ENCODE results near the gene MANEA. TPM values are rescaled to one million over a fixed set of nuclear protein-coding genes. Genes with fewer than 3 reads are reported as not detected.
A peak's percentile ranks its signal among the peaks of the same experiment; 100 is the strongest.

MANEA gene
- total and polyA plus RNA-seq, 2 of the 13 experiments (the other 11 are each of a cell fraction or from before 2014, with no cell fraction given): 10.0 to 10.9 TPM

DNA sequence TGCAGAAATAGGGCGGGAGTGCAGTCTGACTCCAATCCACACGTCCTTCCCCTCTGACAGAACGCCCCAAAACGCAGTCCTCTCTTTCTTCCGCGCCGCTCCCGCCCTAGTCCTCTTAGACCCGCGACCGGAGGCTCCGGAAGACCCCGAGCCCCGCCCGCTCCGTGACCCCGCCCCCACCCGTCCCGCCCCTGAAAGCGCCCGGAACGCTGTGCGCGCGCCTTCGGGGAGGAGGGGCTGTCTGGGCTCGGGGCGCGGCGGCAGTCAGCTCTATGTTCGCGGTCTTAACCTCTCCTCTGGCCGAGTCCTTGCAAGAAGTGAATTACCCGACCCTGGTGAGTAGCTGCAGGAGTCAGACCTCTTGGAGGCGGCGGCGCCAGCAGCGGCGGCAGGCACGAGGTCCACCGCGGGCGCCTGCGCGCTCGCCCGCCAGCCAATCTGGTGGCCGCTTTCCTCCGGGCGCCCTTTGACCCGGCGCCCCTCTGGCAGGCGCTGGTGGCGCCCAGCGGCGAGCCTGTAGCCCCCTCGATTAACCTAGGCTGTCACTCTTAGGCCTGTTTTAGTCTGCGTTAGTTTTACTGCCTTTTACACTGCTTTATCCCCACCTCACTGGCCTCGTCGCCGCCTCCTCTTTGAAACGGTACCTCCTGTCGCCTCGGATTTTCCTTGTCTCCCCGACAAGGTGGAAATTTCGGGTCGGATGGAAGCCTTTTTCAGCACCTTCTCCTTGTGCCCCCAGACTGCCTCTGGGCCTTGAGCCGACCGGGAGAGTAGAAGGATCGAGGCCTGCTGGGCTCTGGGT lies at the start of gene MANEA (continued):
- TF ChIP-seq, protein P1, sequence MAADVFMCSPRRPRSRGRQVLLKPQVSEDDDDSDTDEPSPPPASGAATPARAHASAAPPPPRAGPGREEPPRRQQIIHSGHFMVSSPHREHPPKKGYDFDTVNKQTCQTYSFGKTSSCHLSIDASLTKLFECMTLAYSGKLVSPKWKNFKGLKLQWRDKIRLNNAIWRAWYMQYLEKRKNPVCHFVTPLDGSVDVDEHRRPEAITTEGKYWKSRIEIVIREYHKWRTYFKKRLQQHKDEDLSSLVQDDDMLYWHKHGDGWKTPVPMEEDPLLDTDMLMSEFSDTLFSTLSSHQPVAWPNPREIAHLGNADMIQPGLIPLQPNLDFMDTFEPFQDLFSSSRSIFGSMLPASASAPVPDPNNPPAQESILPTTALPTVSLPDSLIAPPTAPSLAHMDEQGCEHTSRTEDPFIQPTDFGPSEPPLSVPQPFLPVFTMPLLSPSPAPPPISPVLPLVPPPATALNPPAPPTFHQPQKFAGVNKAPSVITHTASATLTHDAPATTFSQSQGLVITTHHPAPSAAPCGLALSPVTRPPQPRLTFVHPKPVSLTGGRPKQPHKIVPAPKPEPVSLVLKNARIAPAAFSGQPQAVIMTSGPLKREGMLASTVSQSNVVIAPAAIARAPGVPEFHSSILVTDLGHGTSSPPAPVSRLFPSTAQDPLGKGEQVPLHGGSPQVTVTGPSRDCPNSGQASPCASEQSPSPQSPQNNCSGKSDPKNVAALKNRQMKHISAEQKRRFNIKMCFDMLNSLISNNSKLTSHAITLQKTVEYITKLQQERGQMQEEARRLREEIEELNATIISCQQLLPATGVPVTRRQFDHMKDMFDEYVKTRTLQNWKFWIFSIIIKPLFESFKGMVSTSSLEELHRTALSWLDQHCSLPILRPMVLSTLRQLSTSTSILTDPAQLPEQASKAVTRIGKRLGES (CRISPR knock-in tag; IDR thresholded peaks at IDR 0.05; ENCODE audit: borderline replicate concordance): no peak
- TF ChIP-seq YEATS2 (CRISPR knock-in tag; IDR thresholded peaks at IDR 0.05; ENCODE audit: borderline replicate concordance): no peak
- no peak for TF ChIP-seq RARG (CRISPR knock-in tag; IDR thresholded peaks at IDR 0.05; ENCODE audit: low read depth)
- TF ChIP-seq, protein P2, sequence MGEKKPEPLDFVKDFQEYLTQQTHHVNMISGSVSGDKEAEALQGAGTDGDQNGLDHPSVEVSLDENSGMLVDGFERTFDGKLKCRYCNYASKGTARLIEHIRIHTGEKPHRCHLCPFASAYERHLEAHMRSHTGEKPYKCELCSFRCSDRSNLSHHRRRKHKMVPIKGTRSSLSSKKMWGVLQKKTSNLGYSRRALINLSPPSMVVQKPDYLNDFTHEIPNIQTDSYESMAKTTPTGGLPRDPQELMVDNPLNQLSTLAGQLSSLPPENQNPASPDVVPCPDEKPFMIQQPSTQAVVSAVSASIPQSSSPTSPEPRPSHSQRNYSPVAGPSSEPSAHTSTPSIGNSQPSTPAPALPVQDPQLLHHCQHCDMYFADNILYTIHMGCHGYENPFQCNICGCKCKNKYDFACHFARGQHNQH (CRISPR knock-in tag; IDR thresholded peaks at IDR 0.05): no peak
- TF ChIP-seq ZNF44 (CRISPR knock-in tag; IDR thresholded peaks at IDR 0.05): peak; percentile 53; the same call in 1 of the 2 replicates
- peak; percentile 98 for TF ChIP-seq NR2C2 (CRISPR knock-in tag; IDR thresholded peaks at IDR 0.05; ENCODE audit: borderline replicate concordance)
- no peak for TF ChIP-seq ZKSCAN5 (CRISPR knock-in tag; IDR thresholded peaks at IDR 0.05)
- no peak for TF ChIP-seq ZNF367 (CRISPR knock-in tag; IDR thresholded peaks at IDR 0.05; ENCODE audit: borderline replicate concordance)
- TF ChIP-seq GATAD2A (CRISPR knock-in tag; IDR thresholded peaks at IDR 0.05): 0 out of 2 replicates have a peak, but pooled peaks have one; percentile 21
- no peak for TF ChIP-seq JUND (CRISPR knock-in tag; IDR thresholded peaks at IDR 0.05)
- TF ChIP-seq ZNF12 (CRISPR knock-in tag; IDR thresholded peaks at IDR 0.05): no peak
- no peak for TF ChIP-seq ZNF552 (CRISPR knock-in tag; IDR thresholded peaks at IDR 0.05; ENCODE audit: borderline replicate concordance)
- no peak for TF ChIP-seq CEBPB (IDR thresholded peaks at IDR 0.05; ENCODE audit: borderline replicate concordance, low read depth, low read length)
- no peak for TF ChIP-seq ATF7 (IDR thresholded peaks at IDR 0.05)
- no peak for TF ChIP-seq ATF7 (CRISPR knock-in tag; IDR thresholded peaks at IDR 0.05)
- TF ChIP-seq, protein P3, sequence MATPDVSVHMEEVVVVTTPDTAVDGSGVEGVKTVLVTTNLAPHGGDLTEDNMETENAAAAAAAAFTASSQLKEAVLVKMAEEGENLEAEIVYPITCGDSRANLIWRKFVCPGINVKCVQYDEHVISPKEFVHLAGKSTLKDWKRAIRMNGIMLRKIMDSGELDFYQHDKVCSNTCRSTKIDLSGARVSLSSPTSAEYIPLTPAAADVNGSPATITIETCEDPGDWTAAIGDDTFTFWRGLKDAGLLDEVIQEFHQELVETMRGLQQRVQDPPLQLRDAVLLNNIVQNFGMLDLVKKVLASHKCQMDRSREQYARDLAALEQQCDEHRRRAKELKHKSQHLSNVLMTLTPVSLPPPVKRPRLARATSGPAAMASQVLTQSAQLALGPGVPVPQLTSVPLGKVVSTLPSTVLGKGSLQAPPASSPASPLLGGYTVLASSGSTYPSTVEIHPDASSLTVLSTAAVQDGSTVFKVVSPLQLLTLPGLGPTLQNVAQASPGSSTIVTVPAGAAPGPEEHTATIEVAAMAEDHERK (CRISPR knock-in tag; IDR thresholded peaks at IDR 0.05; ENCODE audit: low read depth): peak; percentile 26; the same call in 1 of the 2 replicates
- no peak for TF ChIP-seq ZNF543 (CRISPR knock-in tag; IDR thresholded peaks at IDR 0.05)
- TF ChIP-seq, protein P4, sequence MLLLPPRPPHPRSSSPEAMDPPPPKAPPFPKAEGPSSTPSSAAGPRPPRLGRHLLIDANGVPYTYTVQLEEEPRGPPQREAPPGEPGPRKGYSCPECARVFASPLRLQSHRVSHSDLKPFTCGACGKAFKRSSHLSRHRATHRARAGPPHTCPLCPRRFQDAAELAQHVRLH (CRISPR knock-in tag; IDR thresholded peaks at IDR 0.05; ENCODE audit: borderline replicate concordance, low read depth): no peak
- TF ChIP-seq, protein P5, sequence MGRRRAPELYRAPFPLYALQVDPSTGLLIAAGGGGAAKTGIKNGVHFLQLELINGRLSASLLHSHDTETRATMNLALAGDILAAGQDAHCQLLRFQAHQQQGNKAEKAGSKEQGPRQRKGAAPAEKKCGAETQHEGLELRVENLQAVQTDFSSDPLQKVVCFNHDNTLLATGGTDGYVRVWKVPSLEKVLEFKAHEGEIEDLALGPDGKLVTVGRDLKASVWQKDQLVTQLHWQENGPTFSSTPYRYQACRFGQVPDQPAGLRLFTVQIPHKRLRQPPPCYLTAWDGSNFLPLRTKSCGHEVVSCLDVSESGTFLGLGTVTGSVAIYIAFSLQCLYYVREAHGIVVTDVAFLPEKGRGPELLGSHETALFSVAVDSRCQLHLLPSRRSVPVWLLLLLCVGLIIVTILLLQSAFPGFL (CRISPR knock-in tag; IDR thresholded peaks at IDR 0.05): no peak
- no peak for TF ChIP-seq PHB2 (IDR thresholded peaks at IDR 0.05; ENCODE audit: partially characterized antibody)
- no peak for TF ChIP-seq POLR2AphosphoS2 (IDR thresholded peaks at IDR 0.05; ENCODE audit: low read depth, low read length)
- TF ChIP-seq ETV5 (CRISPR knock-in tag; IDR thresholded peaks at IDR 0.05; ENCODE audit: borderline replicate concordance): no peak; the same call in 1 of the 2 replicates
- no peak for TF ChIP-seq ZZZ3 (CRISPR knock-in tag; IDR thresholded peaks at IDR 0.05; ENCODE audit: borderline replicate concordance)
- TF ChIP-seq ATF7-NPFF (CRISPR knock-in tag; IDR thresholded peaks at IDR 0.05; ENCODE audit: low read depth): peak; percentile 81

Data from HepG2 (cell line).